Type B pancreatic cell (in vitro differentiated cells): ENCODE measurements around the gene CASK. TPM values are rescaled to one million over a fixed set of nuclear protein-coding genes. Genes with fewer than 3 reads are reported as not detected.

Experiments
- DNase-seq: peaks from one replicate; pipeline ENCODE4 v3.0.0; 2021; ENCODE audit warnings: mixed read lengths; ENCODE audit not compliant: unreplicated experiment; ENCODE audit errors: extremely low spot score
- H3K27ac Mint-ChIP-seq: 2 replicates; pipeline ENCODE4 v1.8.0; 2021; ENCODE audit warnings: mild to moderate bottlenecking, mixed read lengths
- H3K27me3 Mint-ChIP-seq: 2 replicates; pipeline ENCODE4 v1.8.0; 2021; ENCODE audit warnings: mixed read lengths
- H3K36me3 Mint-ChIP-seq: 2 replicates; pipeline ENCODE4 v1.8.0; 2021; ENCODE audit warnings: mixed read lengths
- H3K4me1 Mint-ChIP-seq: one replicate; pipeline ENCODE4 v1.8.0; 2021; ENCODE audit warnings: mixed read lengths; ENCODE audit not compliant: unreplicated experiment
- H3K4me3 Mint-ChIP-seq: 2 replicates; pipeline ENCODE4 v1.8.0; 2021; ENCODE audit warnings: mild to moderate bottlenecking, mixed read lengths
- H3K9me3 Mint-ChIP-seq: 2 replicates; pipeline ENCODE4 v1.8.0; 2021; ENCODE audit warnings: mixed read lengths
- CTCF ChIP-seq: fragments of 200-600 bp; sonication (generic); conservative IDR thresholded peaks from 2 replicates; pipeline ENCODE4 v1.5.0; 2021; ENCODE audit warnings: antibody characterized with exemption, mild to moderate bottlenecking
- total RNA-seq: library from RNA; stranded (reverse); gene quantifications from 2 replicates; pipeline ENCODE4 v1.2.1, GENCODE V29; 2021; ENCODE audit warnings: low replicate concordance

The CASK gene
- total RNA-seq, 1 donor from 2014 or later, result 93.8 TPM

GRCh38 chrX:41781500-41781899 lies 141.9 kb downstream of the CASK start:
- H3K4me1 Mint-ChIP-seq, result no peaks in the 10 kb centered on the region

GRCh38 chrX:41779941-41780340 lies 143.4 kb downstream of the CASK start:
- Mint-ChIP-seq H3K36me3 (no peaks in the 10 kb centered on the region), H3K4me1 (no peaks in the 10 kb centered on the region), H3K4me3 (no peak overlapping the region), H3K27me3 (no peaks in the 10 kb centered on the region), H3K9me3 (peaks cover 6% of the 10 kb centered on the region), H3K27ac (no peak overlapping the region)
- TF ChIP-seq CTCF, result no peak
- DNase-seq, result no peak

More at GRCh38 chrX:41781500-41781899, 141.9 kb downstream of the CASK start:
- peak; percentile 81 for TF ChIP-seq CTCF
- H3K4me3 Mint-ChIP-seq, result no peak overlapping the region
- H3K27me3 Mint-ChIP-seq, result no peaks in the 10 kb centered on the region
- H3K36me3 Mint-ChIP-seq, result no peaks in the 10 kb centered on the region
- no peak for DNase-seq
- no peak overlapping the region for H3K27ac Mint-ChIP-seq
- peaks cover 2% of the 10 kb centered on the region for H3K9me3 Mint-ChIP-seq

GRCh38 chrX:41779030-41779564 lies 144.3 kb downstream of the CASK start:
- DNase-seq, result no peak
- Mint-ChIP-seq H3K4me3 (no peak overlapping the region), H3K4me1 (no peaks in the 10 kb centered on the region), H3K36me3 (no peaks in the 10 kb centered on the region), H3K9me3 (peaks cover 6% of the 10 kb centered on the region), H3K27me3 (no peaks in the 10 kb centered on the region), H3K27ac (no peak overlapping the region)
- TF ChIP-seq CTCF, result no peak

GRCh38 chrX:41761702-41762101 lies 161.7 kb downstream of the CASK start:
- no peak for TF ChIP-seq CTCF
- Mint-ChIP-seq H3K36me3 (no peaks in the 10 kb centered on the region), H3K27me3 (no peaks in the 10 kb centered on the region), H3K4me3 (no peak overlapping the region), H3K9me3 (no peaks in the 10 kb centered on the region), H3K27ac (no peak overlapping the region), H3K4me1 (no peaks in the 10 kb centered on the region)
- DNase-seq, result no peak

GRCh38 chrX:41761169-41761568 lies 162.2 kb downstream of the CASK start:
- Mint-ChIP-seq H3K4me3 (no peak overlapping the region), H3K4me1 (no peaks in the 10 kb centered on the region), H3K27me3 (no peaks in the 10 kb centered on the region), H3K36me3 (no peaks in the 10 kb centered on the region), H3K9me3 (no peaks in the 10 kb centered on the region), H3K27ac (peak overlapping the region; percentile 39)
- no peak for DNase-seq
- TF ChIP-seq CTCF, result no peak

GRCh38 chrX:41759817-41760216 lies 163.5 kb downstream of the CASK start:
- Mint-ChIP-seq H3K4me3 (no peak overlapping the region), H3K9me3 (no peaks in the 10 kb centered on the region), H3K27me3 (no peaks in the 10 kb centered on the region), H3K27ac (no peak overlapping the region), H3K4me1 (no peaks in the 10 kb centered on the region), H3K36me3 (no peaks in the 10 kb centered on the region)
- DNase-seq, result no peak
- TF ChIP-seq CTCF, result peak; percentile 65
